Subcutaneous abdominal adipose tissue (tissue), 5 donors: Measurements from ENCODE around the gene POU6F2.

Experiments used
- H3K27ac ChIP-seq: one replicate; pipeline ENCODE4 v1.7.0; 2013; ENCODE audit warnings: low read depth, mild to moderate bottlenecking, inconsistent platforms, low read length, moderate library complexity
- H3K27me3 ChIP-seq, 5 donors: one replicate each; pipeline ENCODE4 v1.7.0; 2013; ENCODE audit warnings: low read length in 5 of 5, inconsistent platforms in 1 of 5; ENCODE audit not compliant: control insufficient read depth in 5 of 5, insufficient read depth in 4 of 5
- H3K36me3 ChIP-seq, 5 donors: one replicate each; pipeline ENCODE4 v1.7.0; 2013; ENCODE audit warnings: low read length in 5 of 5; ENCODE audit not compliant: control insufficient read depth in 5 of 5, insufficient read depth in 5 of 5
- H3K4me1 ChIP-seq, 5 donors: one replicate each; pipeline ENCODE4 v1.7.0; 2013; ENCODE audit warnings: low read length in 5 of 5, mild to moderate bottlenecking in 3 of 5, moderate library complexity in 1 of 5; ENCODE audit not compliant: control insufficient read depth in 5 of 5, insufficient read depth in 5 of 5
- H3K4me3 ChIP-seq, 5 donors: one replicate each; pipeline ENCODE4 v1.7.0; 2013; ENCODE audit warnings: low read length in 5 of 5, low read depth in 1 of 5
- H3K9ac ChIP-seq, 5 donors: one replicate each; pipeline ENCODE4 v1.7.0; 2013; ENCODE audit warnings: low read length in 5 of 5, mild to moderate bottlenecking in 4 of 5, moderate library complexity in 3 of 5
- H3K9me3 ChIP-seq, 5 donors: one replicate each; pipeline ENCODE4 v1.7.0; 2013; ENCODE audit warnings: low read length in 5 of 5; ENCODE audit not compliant: control insufficient read depth in 5 of 5
- donor health status: healthy.
- donor health status: healthy.
- donor health status: healthy.
- donor health status: healthy.
- donor health status: healthy.

Gene POU6F2

GRCh38 chr7:39383136-39383535, 405.4 kb downstream of the POU6F2 start:
- Histone ChIP-seq H3K9me3 (no peaks in the 10 kb centered on the region), H3K4me3 (no peak overlapping the region), H3K36me3 (no peaks in the 10 kb centered on the region), H3K27ac (no peak overlapping the region), H3K9ac (no peak overlapping the region), H3K4me1 (no peaks in the 10 kb centered on the region), H3K27me3 (peaks cover 0 to 3% (median 0%) of the 10 kb centered on the region in 5 donors)

GRCh38 chr7:39384386-39384785, 406.7 kb downstream of the POU6F2 start:
- H3K9ac ChIP-seq: no peak overlapping the region
- H3K4me1 ChIP-seq: no peaks in the 10 kb centered on the region
- H3K9me3 ChIP-seq: no peaks in the 10 kb centered on the region
- H3K4me3 ChIP-seq: no peak overlapping the region
- H3K27ac ChIP-seq: no peak overlapping the region
- no peaks in the 10 kb centered on the region for H3K36me3 ChIP-seq
- peaks cover 0 to 3% (median 0%) of the 10 kb centered on the region in 5 donors for H3K27me3 ChIP-seq

GRCh38 chr7:39386718-39387117, 409.0 kb downstream of the POU6F2 start:
- Histone ChIP-seq H3K9me3 (no peaks in the 10 kb centered on the region), H3K27me3 (peaks cover 0 to 3% (median 0%) of the 10 kb centered on the region in 5 donors), H3K36me3 (no peaks in the 10 kb centered on the region), H3K9ac (no peak overlapping the region), H3K4me3 (no peak overlapping the region), H3K27ac (no peak overlapping the region), H3K4me1 (no peaks in the 10 kb centered on the region)

DNA sequence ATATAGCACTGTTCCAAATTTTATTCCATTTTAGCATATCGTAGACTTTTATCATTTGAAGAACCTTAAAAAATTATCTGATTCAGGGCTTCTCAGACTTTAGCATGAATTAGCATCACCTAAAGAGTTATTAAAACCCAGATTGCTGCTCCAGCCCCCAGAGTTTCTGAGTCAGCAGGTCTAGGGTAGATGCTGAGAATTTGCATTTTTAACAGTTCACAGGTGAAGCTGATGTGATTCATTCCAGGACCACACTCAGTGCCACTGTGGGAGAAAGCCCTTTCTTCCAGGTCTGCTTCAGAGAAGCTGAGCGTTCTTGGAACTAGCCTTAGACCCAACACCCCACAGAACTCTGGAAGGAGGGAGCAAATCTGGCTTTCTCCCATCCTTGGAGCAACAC, 414.4 kb downstream of the POU6F2 start:
- Histone ChIP-seq H3K9ac (no peak overlapping the region), H3K4me1 (no peaks in the 10 kb centered on the region), H3K36me3 (no peaks in the 10 kb centered on the region), H3K27me3 (peaks cover 0 to 7% (median 0%) of the 10 kb centered on the region in 5 donors), H3K27ac (no peak overlapping the region), H3K4me3 (no peak overlapping the region), H3K9me3 (no peaks in the 10 kb centered on the region)

DNA sequence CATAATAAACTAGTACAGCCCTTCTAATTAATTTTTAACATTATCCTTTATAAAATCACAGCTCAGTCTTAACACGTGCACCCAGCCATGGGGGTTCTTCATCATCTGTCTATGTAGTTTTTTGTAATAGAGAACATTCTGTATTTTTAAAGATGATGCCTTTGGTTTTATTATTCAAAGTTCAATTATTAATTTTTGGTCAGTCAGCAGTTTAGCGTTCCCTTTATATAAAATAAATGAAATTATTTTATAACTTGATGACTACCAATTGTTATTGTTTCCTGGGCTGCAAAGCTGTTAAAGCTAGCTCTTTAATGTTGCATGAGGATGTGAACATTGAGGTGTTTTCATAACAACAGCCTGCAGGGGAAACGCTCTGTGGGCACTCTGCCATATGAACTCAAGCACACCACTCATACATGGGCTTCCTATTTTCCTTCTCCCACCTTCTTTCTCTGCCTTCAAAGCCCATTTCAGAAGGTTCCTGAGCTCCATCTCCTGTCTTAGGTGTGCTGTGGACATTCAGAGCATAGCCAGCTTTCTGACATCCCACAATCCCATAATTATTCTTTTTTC, 416.5 kb downstream of the POU6F2 start:
- peaks cover 0 to 7% (median 0%) of the 10 kb centered on the region in 5 donors for H3K27me3 ChIP-seq
- H3K36me3 ChIP-seq: no peaks in the 10 kb centered on the region
- no peak overlapping the region for H3K4me3 ChIP-seq
- no peaks in the 10 kb centered on the region for H3K9me3 ChIP-seq
- no peak overlapping the region for H3K27ac ChIP-seq
- no peak overlapping the region for H3K9ac ChIP-seq
- H3K4me1 ChIP-seq: no peaks in the 10 kb centered on the region

GRCh38 chr7:39399458-39399857, 421.7 kb downstream of the POU6F2 start:
- H3K4me3 ChIP-seq: no peak overlapping the region
- H3K9me3 ChIP-seq: no peaks in the 10 kb centered on the region
- H3K36me3 ChIP-seq: no peaks in the 10 kb centered on the region
- peaks cover 0 to 2% (median 0%) of the 10 kb centered on the region in 5 donors for H3K27me3 ChIP-seq
- no peak overlapping the region for H3K27ac ChIP-seq
- H3K4me1 ChIP-seq: no peaks in the 10 kb centered on the region
- no peak overlapping the region for H3K9ac ChIP-seq

DNA sequence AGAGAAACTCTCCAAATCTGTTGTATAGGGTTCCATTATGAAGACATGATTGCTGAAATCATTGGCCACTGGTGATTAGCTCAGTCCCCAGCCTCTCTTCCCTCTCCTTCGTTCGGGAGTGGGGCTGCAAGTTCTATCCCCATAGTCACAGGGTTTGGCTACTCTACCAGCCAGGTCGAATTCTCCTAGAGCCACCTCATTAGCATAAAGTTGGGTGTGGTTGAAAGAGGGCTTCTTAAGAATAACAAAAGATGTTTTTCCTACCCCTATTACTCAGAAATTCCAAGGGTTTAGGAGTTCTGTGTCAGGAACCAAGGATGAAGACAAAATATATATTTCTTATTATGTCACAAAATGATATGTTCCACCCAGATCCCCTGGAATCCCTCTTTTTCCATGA, 422.3 kb downstream of the POU6F2 start:
- Histone ChIP-seq H3K36me3 (no peaks in the 10 kb centered on the region), H3K4me1 (no peaks in the 10 kb centered on the region), H3K27ac (no peak overlapping the region), H3K4me3 (no peak overlapping the region), H3K9me3 (no peaks in the 10 kb centered on the region), H3K27me3 (peaks cover 0 to 2% (median 0%) of the 10 kb centered on the region in 5 donors), H3K9ac (no peak overlapping the region)

GRCh38 chr7:39400836-39401235, 423.1 kb downstream of the POU6F2 start:
- Histone ChIP-seq H3K4me1 (no peaks in the 10 kb centered on the region), H3K9me3 (no peaks in the 10 kb centered on the region), H3K4me3 (no peak overlapping the region), H3K9ac (no peak overlapping the region), H3K27me3 (peaks cover 0 to 2% (median 0%) of the 10 kb centered on the region in 5 donors), H3K27ac (no peak overlapping the region), H3K36me3 (no peaks in the 10 kb centered on the region)

DNA sequence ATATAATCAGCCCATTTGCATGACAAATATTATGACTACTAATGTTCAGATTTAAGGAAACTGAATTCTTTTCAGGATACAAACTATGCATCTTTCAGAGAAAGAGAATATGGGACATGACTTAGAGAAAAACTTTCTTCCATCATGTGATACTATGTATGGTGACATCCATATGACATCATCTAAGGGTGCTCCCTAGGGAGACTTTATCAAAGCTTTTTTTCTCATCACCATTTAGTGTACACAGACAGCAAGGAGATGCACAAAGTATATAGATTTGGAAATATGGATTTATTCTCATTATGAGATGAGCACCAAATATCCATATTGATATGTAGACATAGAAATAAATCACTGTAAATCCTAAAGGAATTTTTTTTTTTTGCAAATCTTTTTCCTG, 424.3 kb downstream of the POU6F2 start:
- Histone ChIP-seq H3K4me3 (no peak overlapping the region), H3K9ac (no peak overlapping the region), H3K4me1 (no peaks in the 10 kb centered on the region), H3K27ac (no peak overlapping the region), H3K9me3 (no peaks in the 10 kb centered on the region), H3K27me3 (peaks cover 0 to 2% (median 0%) of the 10 kb centered on the region in 5 donors), H3K36me3 (no peaks in the 10 kb centered on the region)

DNA sequence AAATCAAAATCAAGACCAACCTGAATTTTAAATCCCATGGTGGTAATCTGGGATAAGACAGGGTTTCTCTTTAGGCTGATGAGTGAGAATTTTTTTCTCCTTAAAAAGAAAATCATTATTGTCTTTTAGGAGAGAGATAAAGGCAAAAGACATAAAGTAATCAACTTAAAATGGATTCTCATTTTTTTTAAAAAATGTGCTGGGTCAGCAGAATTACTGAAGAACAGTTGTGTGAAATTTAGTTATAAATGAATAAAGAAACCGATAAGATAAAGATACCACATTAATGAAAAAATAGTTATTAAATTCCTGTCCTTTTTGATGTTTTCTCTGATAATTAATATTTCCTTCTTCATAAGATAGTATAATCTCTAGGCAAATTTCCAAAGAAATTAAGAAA, 427.2 kb downstream of the POU6F2 start:
- H3K36me3 ChIP-seq: no peaks in the 10 kb centered on the region
- no peak overlapping the region for H3K27ac ChIP-seq
- H3K9ac ChIP-seq: no peak overlapping the region
- no peaks in the 10 kb centered on the region for H3K9me3 ChIP-seq
- H3K4me1 ChIP-seq: peaks cover 0 to 8% (median 0%) of the 10 kb centered on the region in 5 donors
- H3K4me3 ChIP-seq: no peak overlapping the region
- H3K27me3 ChIP-seq: peaks cover 0 to 2% (median 0%) of the 10 kb centered on the region in 5 donors
